KMS-11 (cell line): ENCODE data around the gene CDX2.

Experiments
- H2AFZ ChIP-seq: fragments of 200-600 bp; sonication (generic); 2 replicates; pipeline ENCODE4 v1.6.1; 2016; ENCODE audit warnings: antibody characterized with exemption, mixed run types, low read depth
- H3K27ac ChIP-seq: fragments of 200-600 bp; sonication (generic); 2 replicates; pipeline ENCODE4 v1.6.1; 2016; ENCODE audit warnings: mild to moderate bottlenecking, mixed run types
- H3K27me3 ChIP-seq: fragments of 200-600 bp; sonication (generic); 2 replicates; pipeline ENCODE4 v1.6.1; 2017; ENCODE audit warnings: mild to moderate bottlenecking, low read depth, mixed run types, moderate library complexity; ENCODE audit not compliant: insufficient read depth
- H3K36me3 ChIP-seq: fragments of 200-600 bp; sonication (generic); 2 replicates; pipeline ENCODE4 v1.6.1; 2017; ENCODE audit warnings: mild to moderate bottlenecking, mixed run types; ENCODE audit not compliant: insufficient read depth
- H3K4me1 ChIP-seq: fragments of 200-600 bp; sonication (generic); 2 replicates; pipeline ENCODE4 v1.6.1; 2016; ENCODE audit warnings: mild to moderate bottlenecking, low read depth, mixed run types; ENCODE audit not compliant: poor library complexity, severe bottlenecking
- H3K4me2 ChIP-seq: fragments of 200-600 bp; sonication (generic); 2 replicates; pipeline ENCODE4 v1.7.0; 2016; ENCODE audit warnings: mild to moderate bottlenecking, mixed run types
- H3K4me3 ChIP-seq: fragments of 200-600 bp; sonication (generic); IDR thresholded peaks from 2 replicates; pipeline ENCODE4 v1.6.1; 2017; ENCODE audit warnings: low read depth, low read length, mixed read lengths; ENCODE audit not compliant: insufficient read depth
- H3K79me2 ChIP-seq: fragments of 200-600 bp; sonication (generic); 2 replicates; pipeline ENCODE4 v1.6.1; 2016; ENCODE audit warnings: low read depth, mixed run types; ENCODE audit not compliant: insufficient read depth
- H3K9ac ChIP-seq: fragments of 200-600 bp; sonication (generic); 2 replicates; pipeline ENCODE4 v1.6.1; 2016; ENCODE audit warnings: mild to moderate bottlenecking, mixed run types
- H4K20me1 ChIP-seq: fragments of 200-600 bp; sonication (generic); 2 replicates; pipeline ENCODE4 v1.6.1; 2016; ENCODE audit warnings: mild to moderate bottlenecking, mixed run types; ENCODE audit not compliant: insufficient read depth
- TF ChIP-seq, protein P1 (sequence below): fragments of 200-600 bp; sonication (generic); conservative IDR thresholded peaks from 2 replicates; pipeline ENCODE4 v1.6.1; 2017; ENCODE audit warnings: low read depth, mild to moderate bottlenecking, antibody characterized with exemption, low read length, moderate library complexity, mixed read lengths

The CDX2 gene

DNA sequence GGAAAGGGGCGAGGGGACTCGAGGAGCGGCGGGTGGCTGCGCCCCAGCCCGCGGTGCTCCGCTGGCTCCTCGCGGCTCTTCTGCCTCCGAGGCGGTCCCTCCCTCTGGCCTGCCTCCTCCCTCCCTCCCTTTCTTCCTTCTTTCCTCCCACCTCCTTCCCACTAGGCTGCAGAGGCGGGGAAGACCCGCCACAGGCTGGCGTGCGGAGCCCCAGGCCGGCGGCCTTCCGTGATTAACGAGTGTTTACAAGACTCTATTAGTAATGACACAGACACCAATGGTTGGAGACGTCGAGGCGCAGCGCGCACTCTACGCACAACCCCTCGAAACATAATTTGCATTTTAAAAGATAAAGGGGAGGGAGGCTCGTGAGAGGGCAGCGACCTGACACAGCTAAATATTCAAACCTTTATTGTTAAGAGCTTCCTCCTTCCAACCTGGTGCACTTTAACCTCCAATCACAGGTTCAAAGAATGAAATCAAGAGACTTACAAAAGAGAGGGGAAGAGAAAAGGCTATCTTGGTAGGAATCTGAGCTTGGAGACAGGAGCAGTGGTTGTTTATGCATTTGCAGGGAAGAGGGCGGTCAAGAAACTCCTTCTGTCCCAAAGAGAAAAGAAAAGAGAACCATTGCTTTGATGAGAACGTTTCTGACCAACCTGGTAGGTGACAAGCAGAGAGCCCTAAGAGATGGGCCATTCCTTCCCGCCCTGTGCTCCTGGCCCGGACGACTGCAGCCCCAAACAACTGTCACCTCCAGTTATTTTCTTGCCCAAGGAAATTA is at the start of gene CDX2:
TSS of gene CDX2 (minus strand) at position 234 of the 784 bp plus-strand sequence. CDS start 309 bp downstream, outside the sequence.
- Histone ChIP-seq H3K79me2 (no peaks in the 10 kb centered on the region), H4K20me1 (no peaks in the 10 kb centered on the region), H3K4me3 (no peak within 1 kb of the TSS), H3K36me3 (no peaks in the 10 kb centered on the region), H2AFZ (no peak within 1 kb of the TSS), H3K27me3 (no peaks in the 10 kb centered on the region), H3K9ac (no peak within 1 kb of the TSS), H3K27ac (no peak within 1 kb of the TSS), H3K4me1 (no peaks in the 10 kb centered on the region), H3K4me2 (no peak within 1 kb of the TSS)
- TF ChIP-seq, protein P1, sequence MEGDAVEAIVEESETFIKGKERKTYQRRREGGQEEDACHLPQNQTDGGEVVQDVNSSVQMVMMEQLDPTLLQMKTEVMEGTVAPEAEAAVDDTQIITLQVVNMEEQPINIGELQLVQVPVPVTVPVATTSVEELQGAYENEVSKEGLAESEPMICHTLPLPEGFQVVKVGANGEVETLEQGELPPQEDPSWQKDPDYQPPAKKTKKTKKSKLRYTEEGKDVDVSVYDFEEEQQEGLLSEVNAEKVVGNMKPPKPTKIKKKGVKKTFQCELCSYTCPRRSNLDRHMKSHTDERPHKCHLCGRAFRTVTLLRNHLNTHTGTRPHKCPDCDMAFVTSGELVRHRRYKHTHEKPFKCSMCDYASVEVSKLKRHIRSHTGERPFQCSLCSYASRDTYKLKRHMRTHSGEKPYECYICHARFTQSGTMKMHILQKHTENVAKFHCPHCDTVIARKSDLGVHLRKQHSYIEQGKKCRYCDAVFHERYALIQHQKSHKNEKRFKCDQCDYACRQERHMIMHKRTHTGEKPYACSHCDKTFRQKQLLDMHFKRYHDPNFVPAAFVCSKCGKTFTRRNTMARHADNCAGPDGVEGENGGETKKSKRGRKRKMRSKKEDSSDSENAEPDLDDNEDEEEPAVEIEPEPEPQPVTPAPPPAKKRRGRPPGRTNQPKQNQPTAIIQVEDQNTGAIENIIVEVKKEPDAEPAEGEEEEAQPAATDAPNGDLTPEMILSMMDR, result no peak

- Histone ChIP-seq H3K9ac (no peak overlapping the region), H4K20me1 (no peaks in the 10 kb centered on the region), H3K27ac (no peak overlapping the region), H3K27me3 (no peaks in the 10 kb centered on the region), H2AFZ (no peak overlapping the region), H3K4me3 (no peak overlapping the region), H3K36me3 (no peaks in the 10 kb centered on the region), H3K79me2 (no peaks in the 10 kb centered on the region), H3K4me1 (peaks cover 12% of the 10 kb centered on the region), H3K4me2 (no peak overlapping the region)
- TF ChIP-seq, protein P1, result no peak
Measured at GRCh38 chr13:28014301-28014700, 45.2 kb upstream of the CDX2 start.

DNA sequence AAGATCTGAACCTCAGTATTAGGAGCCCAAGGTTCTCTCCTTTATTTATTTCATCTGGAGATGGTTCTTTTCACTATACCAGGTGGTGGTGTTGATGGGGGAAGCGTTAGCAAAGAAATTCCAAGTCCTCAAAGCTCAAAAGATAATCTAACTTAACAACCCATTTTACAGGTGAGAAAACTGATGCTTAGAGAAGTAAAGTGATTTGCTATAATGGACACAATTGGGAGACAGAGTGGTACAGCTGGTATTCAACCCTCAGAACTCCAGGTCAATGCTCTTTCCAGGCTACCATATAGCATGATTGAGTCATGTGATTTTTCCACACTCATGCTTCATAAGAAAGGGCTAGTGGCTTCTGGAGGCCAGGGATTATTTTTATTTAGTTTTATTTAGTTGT is 44.4 kb upstream of the CDX2 start:
- H4K20me1 ChIP-seq, result no peaks in the 10 kb centered on the region
- TF ChIP-seq, protein P1, result no peak
- H3K36me3 ChIP-seq, result no peaks in the 10 kb centered on the region
- H3K4me3 ChIP-seq, result no peak overlapping the region
- H3K79me2 ChIP-seq, result no peaks in the 10 kb centered on the region
- no peak overlapping the region for H2AFZ ChIP-seq
- H3K4me2 ChIP-seq, result no peak overlapping the region
- peaks cover 12% of the 10 kb centered on the region for H3K4me1 ChIP-seq
- H3K27ac ChIP-seq, result no peak overlapping the region
- H3K27me3 ChIP-seq, result no peaks in the 10 kb centered on the region
- no peak overlapping the region for H3K9ac ChIP-seq

- no peaks in the 10 kb centered on the region for H3K27me3 ChIP-seq
- H3K27ac ChIP-seq, result no peak overlapping the region
- no peak overlapping the region for H3K9ac ChIP-seq
- H4K20me1 ChIP-seq, result no peaks in the 10 kb centered on the region
- H3K4me3 ChIP-seq, result no peak overlapping the region
- no peaks in the 10 kb centered on the region for H3K79me2 ChIP-seq
- H3K4me2 ChIP-seq, result peak overlapping the region; percentile 3; the same call in 1 of the 2 replicates
- no peak overlapping the region for H2AFZ ChIP-seq
- H3K36me3 ChIP-seq, result no peaks in the 10 kb centered on the region
- TF ChIP-seq, protein P1, result no peak
- peaks cover 12% of the 10 kb centered on the region for H3K4me1 ChIP-seq
Measured at GRCh38 chr13:28012896-28013295, 43.8 kb upstream of the CDX2 start.
